ENCODE data around the gene KRT14.
"Not testable (repeated sequence)": the region's sequence is repeated elsewhere in the genome, so short reads cannot be mapped to it uniquely, and the experiment has no call there.

GRCh38 chr17:41626914-41627295 is 40.2 kb upstream of the KRT14 start:
- not testable (repeated sequence) for TF ChIP-seq CTCF (IDR thresholded peaks at IDR 0.05; ENCODE audit: borderline replicate concordance, extremely low read depth, low read length, poor library complexity, severe bottlenecking); EZH2 (IDR thresholded peaks at IDR 0.05; ENCODE audit: borderline replicate concordance, low read depth, low read length, severe bottlenecking)
